ENCODE results near the gene BABAM1.

The BABAM1 gene

GRCh38 chr19:17304386-17305215, 37.4 kb downstream of the BABAM1 start:
- no peak for DNase-seq

GRCh38 chr19:17305216-17305516, 37.9 kb downstream of the BABAM1 start:
- no peak for DNase-seq

- peak; percentile 97 for DNase-seq
Observed at GRCh38 chr19:17305517-17306284, 38.5 kb downstream of the BABAM1 start, which contains the start of gene MRPL34. TSS of gene MRPL34 (plus strand) at chr19:17305872. CDS start at chr19:17305893, 21 bp downstream.

GRCh38 chr19:17306285-17306714, 39.1 kb downstream of the BABAM1 start:
- DNase-seq: no peak

GRCh38 chr19:17307876-17308377, 40.7 kb downstream of the BABAM1 start:
- no peak for DNase-seq

- peak; percentile 98 for DNase-seq
Observed at GRCh38 chr19:17309198-17309964, 42.1 kb downstream of the BABAM1 start, which contains the start of gene DDA1. TSS of gene DDA1 (plus strand) at chr19:17309563. CDS start at chr19:17309655, 92 bp downstream.

- no peak for DNase-seq
Observed at GRCh38 chr19:17309965-17310461, 42.8 kb downstream of the BABAM1 start.

- DNase-seq: no peak
Observed at GRCh38 chr19:17311455-17312188, 44.4 kb downstream of the BABAM1 start.

GRCh38 chr19:17312189-17313113, 45.2 kb downstream of the BABAM1 start:
- DNase-seq: no peak

GRCh38 chr19:17314007-17314593, 46.9 kb downstream of the BABAM1 start:
- DNase-seq: no peak

GRCh38 chr19:17318966-17319365, 51.7 kb downstream of the BABAM1 start:
- no peak for DNase-seq

GRCh38 chr19:17319473-17320238, 52.4 kb downstream of the BABAM1 start:
- no peak for DNase-seq

GRCh38 chr19:17320435-17320834, 53.2 kb downstream of the BABAM1 start:
- no peak for DNase-seq

GRCh38 chr19:17321655-17322489, 54.6 kb downstream of the BABAM1 start:
- no peak for DNase-seq

GRCh38 chr19:17322854-17323253, 55.6 kb downstream of the BABAM1 start:
- no peak for DNase-seq

- no peak for DNase-seq
Observed at GRCh38 chr19:17323300-17323963, 56.2 kb downstream of the BABAM1 start.

GRCh38 chr19:17323964-17324332, 56.7 kb downstream of the BABAM1 start:
- no peak for DNase-seq
